ENCODE data around the gene PIR. TPM values are rescaled to one million over a fixed set of nuclear protein-coding genes. Genes with fewer than 3 reads are reported as not detected.

Gene PIR
- total and polyA plus RNA-seq, 2 donors (not counting 3 experiments of a cell fraction or from before 2014, with no cell fraction given): 89.0 to 108 TPM

DNA sequence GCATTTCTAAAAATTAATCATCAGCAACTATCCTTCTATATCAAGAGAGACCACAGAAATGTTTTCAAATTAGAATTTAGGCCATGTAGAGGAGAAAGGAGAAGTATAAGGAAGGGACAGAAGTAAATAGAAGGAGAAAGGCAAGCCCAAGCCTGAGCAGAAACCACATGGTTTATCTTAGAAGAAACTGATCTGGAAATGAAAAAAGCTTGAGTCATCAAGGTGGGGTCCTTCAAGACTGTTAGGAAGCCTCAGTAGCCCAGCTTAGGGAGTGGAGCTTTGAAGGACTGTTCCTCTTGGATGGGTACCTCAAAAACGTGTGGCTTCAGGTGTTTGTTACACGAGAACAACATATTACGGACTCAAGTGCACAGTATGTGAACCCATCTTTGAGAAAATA lies 12.0 kb upstream of the PIR start:
- peak overlapping the region; percentile 29 for H3K27ac ChIP-seq (ENCODE audit: insufficient read depth, low read depth, low read length)
- POLR2A ChIA-PET: interaction anchor here (1.0 kb wide), 1 partner anchor 19 kb away, joined by 4 read pairs; no protein-coding TSS in a partner anchor
- no peaks in the 10 kb centered on the region for H3K9me1 ChIP-seq (replicated peaks; ENCODE audit: control insufficient read depth, extremely low read depth, insufficient read depth, low read length)
- CTCF ChIA-PET: no interaction called here
- no peak overlapping the region for H2AFZ ChIP-seq (ENCODE audit: low read depth, low read length)
- intact Hi-C loops (cut with micrococcal nuclease) (no loop called here), dilution Hi-C loops (cut with MboI; ENCODE audit: extremely low pct_ligation_motif_present, low sequenced_read_pairs) (no loop called here)
- no peak overlapping the region for H3K9ac ChIP-seq (replicated peaks; ENCODE audit: extremely low read depth, insufficient read depth, low read length)
- H3K4me1 ChIP-seq (ENCODE audit: control insufficient read depth, extremely low read depth, insufficient read depth, low read length): peaks cover 37% of the 10 kb centered on the region
- H3K4me2 ChIP-seq (ENCODE audit: insufficient read depth, low read length): peak overlapping the region; percentile 62
- H3K79me2 ChIP-seq (ENCODE audit: control insufficient read depth, insufficient read depth, low read length): peaks cover 51% of the 10 kb centered on the region
- H4K20me1 ChIP-seq (replicated peaks; ENCODE audit: control insufficient read depth, extremely low read depth, insufficient read depth, low read length): no peaks in the 10 kb centered on the region
- DNase-seq (ENCODE audit: low read depth, low spot score) (no peak), FAIRE-seq (no peak)
- TF ChIP-seq POLR2AphosphoS5 (IDR thresholded peaks at IDR 0.05; ENCODE audit: insufficient read depth, low read depth, low read length) (no peak), GATA2 (IDR thresholded peaks at IDR 0.05; ENCODE audit: insufficient read depth, insufficient read length, low read depth, low read length) (no peak), EZH2 (IDR thresholded peaks at IDR 0.05; ENCODE audit: borderline replicate concordance, low read depth, low read length, severe bottlenecking) (no peak), POLR2A (IDR thresholded peaks at IDR 0.05; ENCODE audit: low read depth, low read length) (no peak), FOS (IDR thresholded peaks at IDR 0.05; ENCODE audit: borderline replicate concordance, insufficient read depth, low read length) (no peak), JUN (IDR thresholded peaks at IDR 0.05; ENCODE audit: borderline replicate concordance, insufficient read depth, insufficient read length, low read depth) (no peak), MYC (IDR thresholded peaks at IDR 0.05; ENCODE audit: low read depth, low read length) (no peak)
- TF ChIP-seq, protein P1, sequence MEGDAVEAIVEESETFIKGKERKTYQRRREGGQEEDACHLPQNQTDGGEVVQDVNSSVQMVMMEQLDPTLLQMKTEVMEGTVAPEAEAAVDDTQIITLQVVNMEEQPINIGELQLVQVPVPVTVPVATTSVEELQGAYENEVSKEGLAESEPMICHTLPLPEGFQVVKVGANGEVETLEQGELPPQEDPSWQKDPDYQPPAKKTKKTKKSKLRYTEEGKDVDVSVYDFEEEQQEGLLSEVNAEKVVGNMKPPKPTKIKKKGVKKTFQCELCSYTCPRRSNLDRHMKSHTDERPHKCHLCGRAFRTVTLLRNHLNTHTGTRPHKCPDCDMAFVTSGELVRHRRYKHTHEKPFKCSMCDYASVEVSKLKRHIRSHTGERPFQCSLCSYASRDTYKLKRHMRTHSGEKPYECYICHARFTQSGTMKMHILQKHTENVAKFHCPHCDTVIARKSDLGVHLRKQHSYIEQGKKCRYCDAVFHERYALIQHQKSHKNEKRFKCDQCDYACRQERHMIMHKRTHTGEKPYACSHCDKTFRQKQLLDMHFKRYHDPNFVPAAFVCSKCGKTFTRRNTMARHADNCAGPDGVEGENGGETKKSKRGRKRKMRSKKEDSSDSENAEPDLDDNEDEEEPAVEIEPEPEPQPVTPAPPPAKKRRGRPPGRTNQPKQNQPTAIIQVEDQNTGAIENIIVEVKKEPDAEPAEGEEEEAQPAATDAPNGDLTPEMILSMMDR (IDR thresholded peaks at IDR 0.05; ENCODE audit: extremely low read depth in 1 of 2, insufficient read depth in 1 of 2, low read depth in 1 of 2, low read length in 2 of 2): no peak
- TF ChIP-seq, protein P2, sequence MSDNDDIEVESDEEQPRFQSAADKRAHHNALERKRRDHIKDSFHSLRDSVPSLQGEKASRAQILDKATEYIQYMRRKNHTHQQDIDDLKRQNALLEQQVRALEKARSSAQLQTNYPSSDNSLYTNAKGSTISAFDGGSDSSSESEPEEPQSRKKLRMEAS (IDR thresholded peaks at IDR 0.05; ENCODE audit: insufficient read depth, insufficient read length): no peak
- BruUV-seq (replicated peaks): no TSS peak
- peaks cover 2 to 5% of the 10 kb centered on the region in 2 experiments for H3K36me3 ChIP-seq (ENCODE audit: control insufficient read depth in 2 of 2, extremely low read depth in 1 of 2, insufficient read depth in 2 of 2, low read length in 2 of 2)
- H3K4me3 ChIP-seq (replicated peaks in 1 of 3; ENCODE audit: insufficient read depth in 1 of 3, low read depth in 1 of 3, low read length in 3 of 3): no peak overlapping the region
- no peaks in the 10 kb centered on the region for H3K27me3 ChIP-seq (ENCODE audit: control insufficient read depth in 2 of 2, insufficient read depth in 2 of 2, low read length in 2 of 2)
- no peaks in the 10 kb centered on the region for H3K9me3 ChIP-seq (replicated peaks; ENCODE audit: control insufficient read depth, insufficient read depth, low read length)
